HCT116 (cell line): ENCODE results near the gene SUGCT. TPM values are rescaled to one million over a fixed set of nuclear protein-coding genes. Genes with fewer than 3 reads are reported as not detected.

ENCODE experiments used
- ATAC-seq: fragments of 200-7000 bp; cut with Tn5 transposase; 2 replicates; pipeline ENCODE4 v1.9.1; 2020; ENCODE audit warnings: mild to moderate bottlenecking, moderate library complexity
- BruUV-seq: library from RNA; stranded (reverse); fragments of 400-500 nt; replicated peaks from 2 replicates; lab custom pipeline; 2021; lab: Mats Ljungman, UMichigan
- CTCF ChIA-PET: fragments of 300-600 bp; sonication (Branson Sonifier 250); formaldehyde crosslinking; loops from one replicate; lab custom pipeline; 2021; ENCODE audit warnings: antibody characterized with exemption; lab: Charles Lee
- POLR2A ChIA-PET: fragments of 300-600, 350-600 bp; sonication (Branson Sonifier 250); formaldehyde crosslinking; loops from one replicate; lab custom pipeline; 2021; ENCODE audit warnings: antibody characterized with exemption; lab: Charles Lee
- RAD21 ChIA-PET, 2 experiments: fragments of 300-600 bp; sonication (Branson Sonifier 250); formaldehyde crosslinking; loops; one replicate each; lab custom pipeline; 2023; ENCODE audit warnings: low total read pairs in 2 of 2; ENCODE audit not compliant: uncharacterized antibody in 2 of 2, unreplicated experiment in 2 of 2, low non-redundant PET in 1 of 2; lab: Charles Lee
- DNase-seq: peaks from one replicate; pipeline ENCODE4 v3.0.0-alpha.2; 2010; ENCODE audit warnings: low read depth, low spot score
- H2AFZ ChIP-seq: fragments of 200-600 bp; shearing (Covaris generic), sonication (generic); 2 replicates; pipeline ENCODE4 v1.6.1; 2017; ENCODE audit warnings: low read depth, mixed run types, mixed read lengths, antibody characterized with exemption, low read length; ENCODE audit not compliant: poor library complexity, severe bottlenecking
- H3K27ac ChIP-seq: 2 replicates; pipeline ENCODE4 v1.5.1; 2012; ENCODE audit warnings: low read depth, low read length
- H3K27me3 ChIP-seq: fragments of 200-600 bp; sonication (generic); 2 replicates; pipeline ENCODE4 v1.6.1; 2016; ENCODE audit warnings: mixed run types, low read length, mixed read lengths; ENCODE audit not compliant: insufficient read depth
- H3K36me3 ChIP-seq, 2 experiments: fragments of 200-500 bp in 1 of 2; fragments of 200-600 bp in 1 of 2; sonication (Bioruptor generic) in 1 of 2; sonication (generic) in 1 of 2; 2 replicates each; pipeline versions ENCODE4 v1.5.1 to v1.6.1; 2014 to 2016; ENCODE audit warnings: low read length in 2 of 2, inconsistent platforms in 1 of 2, mixed read lengths in 1 of 2, mixed run types in 1 of 2; ENCODE audit not compliant: insufficient read depth in 2 of 2, control insufficient read depth in 1 of 2
- H3K4me1 ChIP-seq, 2 experiments: fragments of 200-600 bp in 1 of 2; sonication (generic) in 1 of 2; 2 replicates each; pipeline versions ENCODE4 v1.5.1 to v1.6.1; 2012 to 2017; ENCODE audit warnings: low read length in 2 of 2, inconsistent platforms in 1 of 2, mild to moderate bottlenecking in 1 of 2, mixed read lengths in 1 of 2, mixed run types in 1 of 2, moderate library complexity in 1 of 2; ENCODE audit not compliant: insufficient read depth in 2 of 2, control insufficient read depth in 1 of 2
- H3K4me2 ChIP-seq: fragments of 200-600 bp; sonication (generic); 2 replicates; pipeline ENCODE4 v1.6.1; 2017; ENCODE audit warnings: mixed run types, low read length, mixed read lengths
- H3K4me3 ChIP-seq, 2 experiments: fragments of 200-600 bp in 1 of 2; sonication (generic) in 1 of 2; replicated peaks in 1 of 2; 2 replicates each; pipeline ENCODE4 v1.5.1; 2011 to 2016; ENCODE audit warnings: low read length in 2 of 2, control low read depth in 1 of 2, low read depth in 1 of 2, mild to moderate bottlenecking in 1 of 2, mixed read lengths in 1 of 2, mixed run types in 1 of 2
- H3K79me2 ChIP-seq: fragments of 200-600 bp; sonication (generic); 2 replicates; pipeline ENCODE4 v1.6.1; 2017; ENCODE audit warnings: mild to moderate bottlenecking, mixed run types, low read length, moderate library complexity, mixed read lengths; ENCODE audit not compliant: insufficient read depth
- H3K9ac ChIP-seq: fragments of 200-600 bp; sonication (generic); 2 replicates; pipeline ENCODE4 v1.6.1; 2016; ENCODE audit warnings: low read length, mixed read lengths
- H3K9me2 ChIP-seq: fragments of 200-600 bp; sonication (generic), shearing (Covaris generic); 2 replicates; pipeline ENCODE4 v1.6.1; 2017; ENCODE audit warnings: mixed run types, mild to moderate bottlenecking, moderate library complexity; ENCODE audit not compliant: insufficient read depth
- H3K9me3 ChIP-seq, 2 experiments: fragments of 200-500 bp in 1 of 2; fragments of 200-600 bp in 1 of 2; sonication (Bioruptor generic) in 1 of 2; sonication (generic) in 1 of 2; 2 replicates each; pipeline ENCODE4 v1.6.1; 2014 to 2017; ENCODE audit warnings: low read length in 2 of 2, mixed read lengths in 2 of 2, inconsistent platforms in 1 of 2, low read depth in 1 of 2, mild to moderate bottlenecking in 1 of 2, mixed run types in 1 of 2, moderate library complexity in 1 of 2; ENCODE audit not compliant: control insufficient read depth in 1 of 2, insufficient read depth in 1 of 2
- H4K20me1 ChIP-seq: fragments of 200-600 bp; sonication (generic), shearing (Covaris generic); 2 replicates; pipeline ENCODE4 v1.6.1; 2017; ENCODE audit warnings: mixed run types, mild to moderate bottlenecking, moderate library complexity; ENCODE audit not compliant: insufficient read depth
- CBX3 ChIP-seq: IDR thresholded peaks from 2 replicates; pipeline ENCODE4 v1.6.1; 2012; ENCODE audit warnings: low read depth
- EZH2 ChIP-seq: fragments of 200-600 bp; sonication (generic); IDR thresholded peaks from 2 replicates; pipeline ENCODE4 v1.6.1; 2017; ENCODE audit warnings: antibody characterized with exemption, mixed run types
- FOSL1 ChIP-seq: IDR thresholded peaks from 2 replicates; pipeline ENCODE4 v1.6.1; 2012; ENCODE audit warnings: low read depth
- JUND ChIP-seq: IDR thresholded peaks from 2 replicates; pipeline ENCODE4 v1.6.1; 2012
- SP1 ChIP-seq: IDR thresholded peaks from 2 replicates; pipeline ENCODE4 v1.6.1; 2012; ENCODE audit warnings: low read depth
- YY1 ChIP-seq: IDR thresholded peaks from 2 replicates; pipeline ENCODE4 v1.6.1; 2011; ENCODE audit warnings: low read length, low read depth, moderate library complexity, mild to moderate bottlenecking; ENCODE audit not compliant: insufficient replicate concordance; ENCODE audit errors: extremely low read depth
- intact Hi-C: fragments of 100-400 bp; cut with micrococcal nuclease; formaldehyde crosslinking; loops from 2 replicates; pipeline ENCODE4 v1.10.0; 2022
- total RNA-seq: library from RNA; stranded (reverse); gene quantifications from one replicate; pipeline ENCODE4 v1.2.1, GENCODE V29; 2021; ENCODE audit not compliant: unreplicated experiment
- TF ChIP-seq, protein P1 (sequence below), 3 experiments: fragments of 200-600 bp in 1 of 3; sonication (generic) in 1 of 3; IDR thresholded peaks in 2 of 3; conservative IDR thresholded peaks in 1 of 3; 2 replicates each; pipeline ENCODE4 v1.5.1; 2012 to 2017; ENCODE audit warnings: low read depth in 2 of 3, low read length in 2 of 3, antibody characterized with exemption in 1 of 3, borderline replicate concordance in 1 of 3, control low read depth in 1 of 3, mild to moderate bottlenecking in 1 of 3, mixed read lengths in 1 of 3, mixed run types in 1 of 3, moderate library complexity in 1 of 3; ENCODE audit not compliant: insufficient read depth in 1 of 3

SUGCT gene
- total RNA-seq, 1 experiment from 2014 or later: 4.4 TPM

- Histone ChIP-seq H2AFZ (no peak overlapping the region), H3K36me3 (no peaks in the 10 kb centered on the region), H3K27me3 (peaks cover 3% of the 10 kb centered on the region; the same call in 1 of the 2 replicates), H3K79me2 (no peaks in the 10 kb centered on the region), H3K9ac (no peak overlapping the region), H3K27ac (no peak overlapping the region), H3K4me3 (no peak overlapping the region), H3K4me2 (no peak overlapping the region), H3K9me3 (no peaks in the 10 kb centered on the region), H3K4me1 (no peaks in the 10 kb centered on the region), H3K9me2 (no peaks in the 10 kb centered on the region), H4K20me1 (no peaks in the 10 kb centered on the region)
- DNase-seq (no peak), ATAC-seq (no peak)
- BruUV-seq: no TSS peak
- RAD21 ChIA-PET: no interaction called here
- TF ChIP-seq, protein P1, sequence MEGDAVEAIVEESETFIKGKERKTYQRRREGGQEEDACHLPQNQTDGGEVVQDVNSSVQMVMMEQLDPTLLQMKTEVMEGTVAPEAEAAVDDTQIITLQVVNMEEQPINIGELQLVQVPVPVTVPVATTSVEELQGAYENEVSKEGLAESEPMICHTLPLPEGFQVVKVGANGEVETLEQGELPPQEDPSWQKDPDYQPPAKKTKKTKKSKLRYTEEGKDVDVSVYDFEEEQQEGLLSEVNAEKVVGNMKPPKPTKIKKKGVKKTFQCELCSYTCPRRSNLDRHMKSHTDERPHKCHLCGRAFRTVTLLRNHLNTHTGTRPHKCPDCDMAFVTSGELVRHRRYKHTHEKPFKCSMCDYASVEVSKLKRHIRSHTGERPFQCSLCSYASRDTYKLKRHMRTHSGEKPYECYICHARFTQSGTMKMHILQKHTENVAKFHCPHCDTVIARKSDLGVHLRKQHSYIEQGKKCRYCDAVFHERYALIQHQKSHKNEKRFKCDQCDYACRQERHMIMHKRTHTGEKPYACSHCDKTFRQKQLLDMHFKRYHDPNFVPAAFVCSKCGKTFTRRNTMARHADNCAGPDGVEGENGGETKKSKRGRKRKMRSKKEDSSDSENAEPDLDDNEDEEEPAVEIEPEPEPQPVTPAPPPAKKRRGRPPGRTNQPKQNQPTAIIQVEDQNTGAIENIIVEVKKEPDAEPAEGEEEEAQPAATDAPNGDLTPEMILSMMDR (IDR thresholded peaks at IDR 0.05 in 2 of 3, conservative IDR thresholded peaks at IDR 0.05 in 1 of 3; ENCODE audit: borderline replicate concordance in 1 of 3, insufficient read depth in 1 of 3, low read depth in 2 of 3, low read length in 2 of 3): peak in 2 of 3 experiments; percentile 22 to 23; a peak in 2 of 6 replicates
- no peak for TF ChIP-seq YY1
- POLR2A ChIA-PET: interaction anchor here (1.2 kb wide), 1 partner anchor 10 kb away, joined by 6 read pairs; no protein-coding TSS in a partner anchor
- CTCF ChIA-PET: no interaction called here
- intact Hi-C loops: no loop called here
These were observed 591.8 kb downstream of the SUGCT start for GRCh38 chr7:40726559-40726958.

DNA sequence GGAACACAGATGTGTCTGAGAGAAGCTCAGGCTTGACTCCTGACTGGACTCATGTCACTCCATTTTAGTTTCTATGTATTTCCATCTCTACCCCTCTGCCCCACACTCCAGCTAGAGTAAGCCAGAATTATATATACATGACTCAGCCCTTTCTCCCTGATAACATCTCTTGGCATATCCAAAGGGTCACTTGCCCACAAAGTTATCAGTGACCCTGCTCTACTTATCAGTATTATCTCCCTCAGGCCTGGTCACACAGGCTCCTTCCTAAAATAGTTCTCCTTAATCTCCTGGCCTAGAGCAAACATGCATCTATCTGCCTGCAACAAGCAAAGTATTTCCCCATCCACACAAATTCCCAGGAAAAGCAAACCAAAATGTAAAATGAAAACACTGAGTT lies 598.3 kb downstream of the SUGCT start:
- POLR2A ChIA-PET: interaction anchor here (0.8 kb wide), 1 partner anchor 16 kb away, joined by 5 read pairs; no protein-coding TSS in a partner anchor
- Histone ChIP-seq H3K9me3 (no peaks in the 10 kb centered on the region), H2AFZ (no peak overlapping the region), H3K4me2 (peak overlapping the region; percentile 24; the same call in 1 of the 2 replicates), H3K27me3 (0 out of 2 replicates have a peak, but pooled peaks cover 5% of the 10 kb centered on the region), H3K79me2 (no peaks in the 10 kb centered on the region), H3K36me3 (no peaks in the 10 kb centered on the region), H3K4me1 (peaks cover 5 to 11% of the 10 kb centered on the region in 2 experiments; a peak in 3 of 4 replicates), H3K27ac (no peak overlapping the region), H3K4me3 (no peak overlapping the region), H3K9ac (no peak overlapping the region), H3K9me2 (no peaks in the 10 kb centered on the region), H4K20me1 (no peaks in the 10 kb centered on the region)
- RAD21 ChIA-PET: no interaction called here
- no TSS peak for BruUV-seq
- no peak for DNase-seq
- CTCF ChIA-PET: no interaction called here
- TF ChIP-seq JUND (0 out of 2 replicates have a peak, but pooled peaks have one; percentile 29), CBX3 (no peak), FOSL1 (0 out of 2 replicates have a peak, but pooled peaks have one; percentile 17), SP1 (peak; percentile 29; the same call in 1 of the 2 replicates), EZH2 (no peak)
- ATAC-seq: peak; percentile 84
- intact Hi-C loops: no loop called here
